H1 (cell line): ENCODE data around the gene DPP10. TPM values are rescaled to one million over a fixed set of nuclear protein-coding genes. Genes with fewer than 3 reads are reported as not detected.

Experiments
- CTCF ChIA-PET: fragments of 300-600 bp; sonication (Branson Sonifier 250); formaldehyde crosslinking; loops from one replicate; lab custom pipeline; 2021; ENCODE audit not compliant: partially characterized antibody; lab: Charles Lee
- POLR2A ChIA-PET: fragments of 300-600 bp; sonication (Branson Sonifier 250); formaldehyde crosslinking; loops from one replicate; lab custom pipeline; 2021; ENCODE audit warnings: inconsistent platforms; ENCODE audit not compliant: partially characterized antibody; lab: Charles Lee
- DNase-seq, 2 experiments: peaks; one replicate each; pipeline versions ENCODE4 v3.0.0 to v3.0.0-alpha.2; 2010 to 2022; ENCODE audit warnings: low spot score in 2 of 2, low read depth in 1 of 2, mixed read lengths in 1 of 2
- FAIRE-seq: peaks from 2 replicates; lab custom pipeline; 2011; peaks lifted over from hg19 to GRCh38; lab: Jason Lieb, UNC
- H2AFZ ChIP-seq: 2 replicates; pipeline ENCODE4 v1.8.1; 2012; ENCODE audit warnings: low read length, inconsistent platforms
- H2AK5ac ChIP-seq: 2 replicates; pipeline ENCODE4 v1.6.1; 2013; ENCODE audit warnings: low read depth, low read length
- H2BK120ac ChIP-seq: replicated peaks from 2 replicates; pipeline ENCODE3; 2013; ENCODE audit warnings: low read depth, low read length, inconsistent platforms
- H2BK12ac ChIP-seq: 2 replicates; pipeline ENCODE4 v1.6.1; 2013; ENCODE audit warnings: low read depth, low read length
- H2BK15ac ChIP-seq: 2 replicates; pipeline ENCODE4 v1.6.1; 2013; ENCODE audit warnings: low read length
- H2BK20ac ChIP-seq: 2 replicates; pipeline ENCODE4 v1.6.1; 2013; ENCODE audit warnings: low read length
- H2BK5ac ChIP-seq: 2 replicates; pipeline ENCODE4 v1.6.1; 2013; ENCODE audit warnings: low read depth, low read length
- H3K14ac ChIP-seq: 2 replicates; pipeline ENCODE4 v1.6.1; 2013; ENCODE audit warnings: inconsistent platforms; ENCODE audit not compliant: insufficient read length
- H3K18ac ChIP-seq: 2 replicates; pipeline ENCODE4 v1.6.1; 2013; ENCODE audit warnings: low read length; ENCODE audit errors: extremely low read depth
- H3K23ac ChIP-seq: 2 replicates; pipeline ENCODE4 v1.6.1; 2013; ENCODE audit warnings: inconsistent platforms; ENCODE audit not compliant: insufficient read length
- H3K23me2 ChIP-seq: 2 replicates; pipeline ENCODE4 v1.6.1; 2013; ENCODE audit warnings: low read depth, low read length
- H3K27ac ChIP-seq: 2 replicates; pipeline ENCODE4 v1.6.1; 2011; ENCODE audit warnings: low read depth, low read length, inconsistent platforms
- H3K27me3 ChIP-seq, 4 experiments: replicated peaks in 1 of 4; 1 replicate in 1 of 4; 2 replicates in 3 of 4; pipeline versions ENCODE4 v1.6.1 to v1.8.1; 2011 to 2013; ENCODE audit warnings: low read length in 3 of 4, mild to moderate bottlenecking in 3 of 4, inconsistent platforms in 2 of 4, mixed read lengths in 2 of 4, moderate library complexity in 1 of 4; ENCODE audit not compliant: control insufficient read depth in 3 of 4, insufficient read depth in 3 of 4; ENCODE audit errors: extremely low read depth in 1 of 4
- H3K36me3 ChIP-seq, 4 experiments: 2 replicates each; pipeline versions ENCODE4 v1.6.1 to v1.8.1; 2011 to 2013; ENCODE audit warnings: mild to moderate bottlenecking in 4 of 4, low read length in 3 of 4, moderate library complexity in 2 of 4, control low read depth in 1 of 4, inconsistent platforms in 1 of 4; ENCODE audit not compliant: insufficient read depth in 4 of 4, control insufficient read depth in 2 of 4
- H3K4ac ChIP-seq: replicated peaks from 2 replicates; pipeline ENCODE3; 2013; ENCODE audit warnings: low read length, low read depth, mixed read lengths, inconsistent platforms; ENCODE audit not compliant: insufficient read length
- H3K4me1 ChIP-seq, 4 experiments: replicated peaks in 1 of 4; 1 replicate in 1 of 4; 2 replicates in 3 of 4; pipeline versions ENCODE4 v1.6.1 to v1.8.1; 2011 to 2013; ENCODE audit warnings: low read length in 3 of 4, inconsistent platforms in 2 of 4, mixed read lengths in 1 of 4; ENCODE audit not compliant: insufficient read depth in 4 of 4, control insufficient read depth in 3 of 4
- H3K4me2 ChIP-seq, 2 experiments: 2 replicates each; pipeline versions ENCODE4 v1.6.1 to v1.8.1; 2011 to 2013; ENCODE audit warnings: low read depth in 2 of 2, low read length in 2 of 2, control low read depth in 1 of 2, inconsistent platforms in 1 of 2, mild to moderate bottlenecking in 1 of 2; ENCODE audit not compliant: insufficient read depth in 1 of 2
- H3K4me3 ChIP-seq, 4 experiments: fragments of 200-600, 300-600 bp in 1 of 4; sonication (generic), shearing (Covaris generic), sonication (Bioruptor Twin) in 1 of 4; 2 replicates each; pipeline versions ENCODE4 v1.5.1 to v1.8.1; 2011 to 2016; ENCODE audit warnings: low read length in 4 of 4, low read depth in 3 of 4, control low read depth in 2 of 4, inconsistent platforms in 2 of 4, mild to moderate bottlenecking in 2 of 4, mixed read lengths in 1 of 4, moderate library complexity in 1 of 4; ENCODE audit not compliant: insufficient read depth in 2 of 4; ENCODE audit errors: extremely low read depth in 1 of 4
- H3K56ac ChIP-seq: replicated peaks from 2 replicates; pipeline ENCODE3; 2013; ENCODE audit warnings: low read depth, mild to moderate bottlenecking, mixed read lengths, low read length, inconsistent platforms; ENCODE audit not compliant: insufficient read length
- H3K79me1 ChIP-seq: 2 replicates; pipeline ENCODE4 v1.6.1; 2013; ENCODE audit warnings: low read depth, low read length, control low read depth
- H3K79me2 ChIP-seq, 2 experiments: 2 replicates each; pipeline versions ENCODE4 v1.6.1 to v1.8.1; 2012 to 2013; ENCODE audit warnings: low read length in 2 of 2, mild to moderate bottlenecking in 2 of 2, inconsistent platforms in 1 of 2; ENCODE audit not compliant: insufficient read depth in 2 of 2, control insufficient read depth in 1 of 2
- H3K9ac ChIP-seq, 4 experiments: replicated peaks in 1 of 4; 1 replicate in 1 of 4; 2 replicates in 3 of 4; pipeline versions ENCODE4 v1.6.1 to v1.8.1; 2011 to 2013; ENCODE audit warnings: low read depth in 3 of 4, low read length in 3 of 4, control low read depth in 2 of 4, mild to moderate bottlenecking in 2 of 4, moderate library complexity in 2 of 4, inconsistent platforms in 1 of 4; ENCODE audit errors: extremely low read depth in 1 of 4
- H3K9me3 ChIP-seq, 2 experiments: 2 replicates each; pipeline versions ENCODE4 v1.6.1 to v1.8.1; 2012 to 2013; ENCODE audit warnings: mild to moderate bottlenecking in 2 of 2, moderate library complexity in 2 of 2, control low read depth in 1 of 2, inconsistent platforms in 1 of 2, low read depth in 1 of 2, low read length in 1 of 2, mixed read lengths in 1 of 2; ENCODE audit not compliant: insufficient read depth in 2 of 2
- H4K20me1 ChIP-seq, 2 experiments: replicated peaks in 1 of 2; 2 replicates each; pipeline versions ENCODE3 to v1.8.1; 2011 to 2013; ENCODE audit warnings: inconsistent platforms in 2 of 2, low read length in 2 of 2, mild to moderate bottlenecking in 1 of 2; ENCODE audit not compliant: insufficient read depth in 2 of 2, control insufficient read depth in 1 of 2
- H4K5ac ChIP-seq: 2 replicates; pipeline ENCODE4 v1.6.1; 2013; ENCODE audit warnings: low read length, low read depth, mixed read lengths, inconsistent platforms; ENCODE audit not compliant: insufficient read length
- H4K8ac ChIP-seq: 2 replicates; pipeline ENCODE4 v1.8.0; 2013; ENCODE audit warnings: mild to moderate bottlenecking, moderate library complexity, low read length, inconsistent platforms; ENCODE audit not compliant: insufficient read depth; ENCODE audit errors: extremely low read depth
- H4K91ac ChIP-seq: replicated peaks from 2 replicates; pipeline ENCODE3; 2013; ENCODE audit warnings: low read length, mixed read lengths, inconsistent platforms; ENCODE audit not compliant: insufficient read length
- BACH1 ChIP-seq: IDR thresholded peaks from 2 replicates; pipeline ENCODE4 v1.6.1; 2012; ENCODE audit warnings: low read length, improper control_type of control experiment
- BCL11A ChIP-seq, 2 experiments: IDR thresholded peaks; one replicate each; pipeline ENCODE4 v1.6.1; 2011; ENCODE audit warnings: low read depth in 2 of 2, low read length in 2 of 2, mild to moderate bottlenecking in 2 of 2
- CHD1 ChIP-seq: IDR thresholded peaks from 2 replicates; pipeline ENCODE4 v1.6.1; 2012; ENCODE audit warnings: low read depth, low read length, improper control_type of control experiment
- EP300 ChIP-seq, 2 experiments: IDR thresholded peaks; 1 replicate in 1 of 2; 2 replicates in 1 of 2; pipeline ENCODE4 v1.6.1; 2011 to 2012; ENCODE audit warnings: low read depth in 2 of 2, low read length in 2 of 2, mild to moderate bottlenecking in 2 of 2, borderline replicate concordance in 1 of 2, inconsistent platforms in 1 of 2, moderate library complexity in 1 of 2
- GTF2F1 ChIP-seq: IDR thresholded peaks from 2 replicates; pipeline ENCODE4 v1.6.1; 2012; ENCODE audit warnings: low read depth, low read length, improper control_type of control experiment, borderline replicate concordance
- JUN ChIP-seq: IDR thresholded peaks from 2 replicates; pipeline ENCODE4 v1.6.1; 2011; ENCODE audit warnings: low read depth, mild to moderate bottlenecking, improper control_type of control experiment, low read length
- KDM5A ChIP-seq: fragments of 200-600 bp; IDR thresholded peaks from 2 replicates; pipeline ENCODE4 v1.7.1; 2012; ENCODE audit warnings: mild to moderate bottlenecking, low read length, inconsistent platforms, mixed read lengths
- POLR2AphosphoS5 ChIP-seq: IDR thresholded peaks from 2 replicates; pipeline ENCODE4 v1.6.1; 2011; ENCODE audit warnings: low read depth, low read length
- RFX5 ChIP-seq: IDR thresholded peaks from 2 replicates; pipeline ENCODE4 v1.6.1; 2011; ENCODE audit warnings: low read depth, low read length, improper control_type of control experiment, borderline replicate concordance
- SAP30 ChIP-seq: fragments of 300-600 bp; sonication (generic); IDR thresholded peaks from 2 replicates; pipeline ENCODE4 v1.7.1; 2012; ENCODE audit warnings: low read length, moderate library complexity, mild to moderate bottlenecking, inconsistent platforms; ENCODE audit not compliant: insufficient read depth, insufficient replicate concordance
- SIN3A ChIP-seq, 2 experiments: IDR thresholded peaks in 1 of 2; conservative IDR thresholded peaks in 1 of 2; 2 replicates each; pipeline ENCODE4 v1.6.1; 2011 to 2012; ENCODE audit warnings: low read length in 2 of 2, improper control_type of control experiment in 1 of 2, low read depth in 1 of 2, mild to moderate bottlenecking in 1 of 2
- SIX5 ChIP-seq: IDR thresholded peaks from 2 replicates; pipeline ENCODE4 v1.6.1; 2011; ENCODE audit warnings: mild to moderate bottlenecking, low read depth, low read length
- SUZ12 ChIP-seq: fragments of 200-600 bp; sonication (generic); IDR thresholded peaks from 2 replicates; pipeline ENCODE4 v1.6.1; 2012; ENCODE audit warnings: mild to moderate bottlenecking, inconsistent platforms, low read length, moderate library complexity, mixed read lengths
- USF2 ChIP-seq: IDR thresholded peaks from 2 replicates; pipeline ENCODE4 v1.6.1; 2011; ENCODE audit warnings: low read length, improper control_type of control experiment
- WGBS, 2 experiments: shearing (Covaris generic) in 1 of 2; methylation state at CpG; one replicate each; pipeline versions ENCODE4 v1.1.6 to v1.1.7; 2013 to 2015; ENCODE audit warnings: low lambda C conversion rate in 2 of 2, mixed read lengths in 2 of 2, inconsistent platforms in 1 of 2, low coverage in 1 of 2, missing lambda C conversion rate in 1 of 2; ENCODE audit not compliant: insufficient replicate concordance in 2 of 2, insufficient coverage in 1 of 2, insufficient read length in 1 of 2; ENCODE audit errors: extremely low coverage in 1 of 2, missing lambda C conversion rate in 1 of 2; 5-methylcytosine and 5-hydroxymethylcytosine counted together
- polyA plus RNA-seq, 7 experiments: library from polyadenylated mRNA; depleted of rRNA in 3 of 7; stranded (reverse) in 5 of 7; unstranded in 2 of 7; fragments of >200 nt in 5 of 7; fragments of 200-250 nt in 2 of 7; gene quantifications; 1 replicate in 5 of 7; 2 replicates in 1 of 7; 4 replicates in 1 of 7; pipeline versions ENCODE4 v1.2.1 to v1.2.3, GENCODE V29; 2011 to 2013; ENCODE audit warnings: missing spikeins in 2 of 7, mixed read lengths in 2 of 7
- total RNA-seq: library from RNA; stranded (reverse); fragmentation: NEBNext Ultra II Directional; extraction: Animal tissue kit (Norgen Biotek cat#: 25700); gene quantifications from 2 replicates; pipeline ENCODE4 v1.2.1, GENCODE V29; 2021

Gene DPP10
- total and polyA plus RNA-seq, 2 of the 8 experiments (the other 6 are each of a cell fraction or from before 2014, with no cell fraction given), result 3.3 to 7.2 TPM

- no peak overlapping the region for H3K14ac ChIP-seq
- no peak overlapping the region for H2BK15ac ChIP-seq
- H3K56ac ChIP-seq, result no peak overlapping the region
- no peak overlapping the region for H2BK120ac ChIP-seq
- H3K79me1 ChIP-seq, result no peaks in the 10 kb centered on the region
- H3K27me3 ChIP-seq, result no peaks in the 10 kb centered on the region
- no peaks in the 10 kb centered on the region for H3K36me3 ChIP-seq
- H3K23me2 ChIP-seq, result no peaks in the 10 kb centered on the region
- ChIA-PET POLR2A (no interaction called here), CTCF (no interaction called here)
- FAIRE-seq, result no peak
- H3K4ac ChIP-seq, result no peak overlapping the region
- no peak overlapping the region for H4K91ac ChIP-seq
- no peak overlapping the region for H4K5ac ChIP-seq
- no peak overlapping the region for H2AFZ ChIP-seq
- no peak overlapping the region for H2BK20ac ChIP-seq
- no peak for DNase-seq
- H3K4me3 ChIP-seq, result no peak overlapping the region
- no peak overlapping the region for H2BK12ac ChIP-seq
- H2BK5ac ChIP-seq, result no peak overlapping the region
- H4K8ac ChIP-seq, result no peak overlapping the region
- H3K9me3 ChIP-seq, result no peaks in the 10 kb centered on the region
- no peaks in the 10 kb centered on the region for H3K4me1 ChIP-seq
- WGBS, 2 experiments, result 96% methylated on average over 2 of the region's 2 CpGs; no CpG with 5 or more reads in 1 of the 2 experiments
- no peak overlapping the region for H3K18ac ChIP-seq
- no peak overlapping the region for H3K27ac ChIP-seq
- H3K23ac ChIP-seq, result no peak overlapping the region
- no peak overlapping the region for H3K9ac ChIP-seq
- no peak overlapping the region for H3K4me2 ChIP-seq
- H3K79me2 ChIP-seq, result no peaks in the 10 kb centered on the region
- H4K20me1 ChIP-seq, result no peaks in the 10 kb centered on the region
- no peak for TF ChIP-seq GTF2F1
- TF ChIP-seq SIX5, result no peak
- TF ChIP-seq KDM5A, result no peak
- no peak for TF ChIP-seq EP300 (IDR thresholded peaks at IDR 0.05; ENCODE audit: borderline replicate concordance in 1 of 2, low read depth in 2 of 2, low read length in 2 of 2)
- no peak for TF ChIP-seq SIN3A (conservative IDR thresholded peaks at IDR 0.05 in 1 of 2, IDR thresholded peaks at IDR 0.05 in 1 of 2; ENCODE audit: low read depth in 1 of 2, low read length in 2 of 2)
- no peak for TF ChIP-seq CHD1
- TF ChIP-seq USF2, result no peak
- no peak for TF ChIP-seq RFX5
- TF ChIP-seq JUN, result no peak
- no peak for TF ChIP-seq BACH1
- no peak for TF ChIP-seq SUZ12
- TF ChIP-seq POLR2AphosphoS5, result no peak
- no peak for TF ChIP-seq SAP30
- TF ChIP-seq BCL11A (IDR thresholded peaks at IDR 0.05; ENCODE audit: low read depth in 2 of 2, low read length in 2 of 2), result no peak
- no peak overlapping the region for H2AK5ac ChIP-seq
Observed at GRCh38 chr2:115413791-115414190, 971.4 kb downstream of the DPP10 start.
